DMS 273 treated with DMSO at 0.1 percent for 48 hours (cell line): ENCODE measurements around the gene USP9X.
"Not testable (repeated sequence)": the region's sequence is repeated elsewhere in the genome, so short reads cannot be mapped to it uniquely, and the experiment has no call there.

ENCODE experiments used
- DNase-seq: peaks from one replicate; lab custom pipeline; 2025; lab: John Stamatoyannopoulos, UW

Gene USP9X

GRCh38 chrX:41086627-41086932, 1.3 kb downstream of the USP9X start:
- DNase-seq: no peak

- DNase-seq: no peak
These were observed 2.0 kb downstream of the USP9X start for GRCh38 chrX:41087201-41087600.

GRCh38 chrX:41090568-41091238, 5.5 kb downstream of the USP9X start:
- DNase-seq: no peak

DNA sequence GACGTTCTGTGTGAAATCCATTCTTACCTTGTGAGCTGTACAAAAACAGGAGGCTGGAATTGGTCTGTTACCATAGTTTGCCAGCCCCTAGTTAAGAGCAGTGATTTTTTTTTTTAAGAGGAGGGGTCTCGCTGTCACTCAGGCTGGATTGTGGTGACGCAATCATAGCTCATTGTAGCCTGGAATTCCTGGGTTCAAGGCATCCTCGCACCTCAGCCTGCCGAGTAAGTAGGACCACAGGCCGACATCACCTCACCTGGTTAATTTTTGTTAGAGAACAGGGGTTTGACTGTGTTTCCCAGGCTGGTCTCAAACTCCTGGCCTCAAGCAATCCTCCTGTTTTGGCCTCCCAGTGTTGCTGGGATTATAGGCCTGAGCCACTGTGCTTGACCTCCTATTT, 7.5 kb downstream of the USP9X start:
- no peak for DNase-seq

GRCh38 chrX:41095174-41095573, 9.9 kb downstream of the USP9X start:
- no peak for DNase-seq

DNA sequence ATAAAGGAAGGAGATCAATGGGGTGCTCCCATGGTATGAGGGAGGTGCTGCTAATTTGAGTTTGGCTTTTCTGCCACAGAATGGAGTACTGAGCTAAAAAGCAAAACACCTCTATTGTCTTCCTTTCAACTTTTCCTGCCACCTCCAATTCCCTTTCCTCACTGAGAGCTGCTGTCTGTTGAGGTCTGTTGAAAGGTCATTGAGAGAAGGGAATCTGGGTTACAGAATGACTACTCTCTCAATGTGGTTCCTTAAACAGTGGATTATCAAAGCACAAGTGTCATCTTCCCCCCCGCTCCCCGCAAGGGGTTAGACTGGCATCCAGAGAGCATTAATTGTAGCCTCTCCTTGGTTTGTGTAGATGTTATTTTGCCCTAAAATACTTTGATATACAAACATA, 10.7 kb downstream of the USP9X start:
- DNase-seq: no peak

- no peak for DNase-seq
These were observed 11.2 kb downstream of the USP9X start for GRCh38 chrX:41096339-41096955.

DNA sequence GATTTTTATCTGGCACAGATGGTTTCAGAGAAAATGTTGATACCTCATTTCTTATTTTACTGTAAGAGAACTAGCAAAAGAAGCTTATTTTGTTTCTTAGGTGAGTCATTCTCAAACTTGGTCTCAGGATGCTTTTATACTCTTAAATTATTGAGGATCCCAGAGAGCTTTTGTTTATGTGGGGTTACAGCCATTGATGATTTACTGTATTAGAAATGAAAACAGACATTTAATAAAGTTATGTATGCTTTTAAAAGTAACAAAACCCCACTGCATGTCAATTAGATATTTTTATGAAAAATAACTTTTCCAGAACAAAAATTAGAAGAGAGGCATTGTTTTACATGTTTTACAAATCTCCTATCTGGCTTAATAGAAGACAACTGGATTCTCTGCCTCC, 12.1 kb downstream of the USP9X start:
- no peak for DNase-seq

DNA sequence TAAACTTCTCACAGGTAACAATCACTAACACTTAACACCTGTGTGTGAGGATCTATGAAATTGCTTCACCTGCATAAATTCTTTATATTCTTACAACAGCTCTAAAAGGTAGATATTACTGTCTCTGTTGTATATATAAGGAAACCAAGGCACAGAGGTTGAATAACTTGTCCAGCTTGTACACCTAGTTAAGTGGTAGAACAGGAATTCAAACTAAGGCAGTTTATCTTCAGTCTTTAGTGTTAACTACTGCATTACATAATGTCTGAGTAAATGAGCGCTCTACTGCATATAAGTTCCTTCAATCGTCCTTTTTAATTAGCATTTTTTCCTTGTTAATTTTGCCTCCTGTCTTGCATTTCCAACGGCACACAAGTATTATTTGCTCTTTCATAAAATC, 15.0 kb downstream of the USP9X start:
- DNase-seq: no peak

DNA sequence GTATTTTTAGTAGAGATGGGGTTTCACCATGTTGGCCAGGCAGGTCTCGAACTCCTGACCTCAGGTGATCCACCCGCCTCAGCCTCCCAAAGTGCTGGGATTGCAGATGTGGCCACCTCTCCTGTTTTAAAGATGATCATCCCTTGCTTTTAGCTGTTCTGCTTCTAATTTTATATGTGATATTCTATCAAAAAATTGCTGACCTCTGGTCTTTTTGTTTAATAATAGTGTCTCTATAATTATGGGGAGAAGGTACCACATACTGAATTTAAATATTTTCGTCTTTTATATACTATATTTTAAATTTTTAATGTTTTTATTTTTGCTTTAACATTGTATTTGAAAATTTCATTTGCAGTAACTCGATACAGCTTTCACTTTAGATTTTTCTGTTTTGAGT, 15.6 kb downstream of the USP9X start:
- no peak for DNase-seq

DNA sequence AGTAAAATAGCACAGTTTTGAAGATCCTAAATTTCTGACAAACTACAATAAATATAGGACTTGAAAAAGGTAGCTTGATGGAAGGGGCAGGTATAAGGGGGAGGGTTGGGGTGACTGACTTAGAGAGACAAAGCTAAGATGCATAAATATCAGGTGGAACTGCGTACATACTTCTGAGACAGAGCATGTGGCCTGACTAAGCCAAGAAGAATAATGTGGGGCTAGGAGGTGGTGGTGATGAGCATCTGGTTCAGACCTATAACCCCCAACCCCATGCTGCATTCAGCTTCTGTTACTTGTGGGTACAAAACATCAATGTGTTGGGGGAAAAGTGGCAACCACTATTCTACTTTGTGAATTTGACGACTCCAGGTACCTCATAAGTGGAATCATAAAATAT, 19.8 kb downstream of the USP9X start:
- DNase-seq: no peak

GRCh38 chrX:41106257-41106656, 21.0 kb downstream of the USP9X start:
- DNase-seq: not testable (repeated sequence)

- no peak for DNase-seq
These were observed 22.8 kb downstream of the USP9X start for GRCh38 chrX:41108007-41108406.

GRCh38 chrX:41108463-41109205, 23.4 kb downstream of the USP9X start:
- DNase-seq: no peak

- no peak for DNase-seq
These were observed 25.8 kb downstream of the USP9X start for GRCh38 chrX:41110801-41111625.

- not testable (repeated sequence) for DNase-seq
These were observed 29.8 kb downstream of the USP9X start for GRCh38 chrX:41115104-41115425.

GRCh38 chrX:41116948-41117347, 31.7 kb downstream of the USP9X start:
- DNase-seq: no peak

DNA sequence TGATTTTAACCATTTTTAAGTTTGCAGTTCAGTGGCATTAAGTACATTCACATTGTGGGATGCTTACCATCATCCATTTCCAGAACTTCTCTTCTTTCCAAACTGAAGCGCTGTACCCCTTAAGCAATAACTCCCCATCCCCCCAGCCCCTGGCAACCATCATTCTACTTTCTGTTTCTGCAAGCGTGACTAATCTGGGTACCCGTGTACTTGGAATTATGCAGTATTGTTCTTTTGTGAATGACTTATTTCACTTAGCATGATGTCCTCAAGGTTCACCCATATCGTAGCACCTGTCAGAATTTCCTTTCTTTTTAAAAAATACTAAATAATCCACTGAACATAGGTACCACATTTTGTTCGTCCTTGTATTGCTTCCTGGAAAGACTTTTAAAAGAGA, 32.9 kb downstream of the USP9X start:
- DNase-seq: no peak

DNA sequence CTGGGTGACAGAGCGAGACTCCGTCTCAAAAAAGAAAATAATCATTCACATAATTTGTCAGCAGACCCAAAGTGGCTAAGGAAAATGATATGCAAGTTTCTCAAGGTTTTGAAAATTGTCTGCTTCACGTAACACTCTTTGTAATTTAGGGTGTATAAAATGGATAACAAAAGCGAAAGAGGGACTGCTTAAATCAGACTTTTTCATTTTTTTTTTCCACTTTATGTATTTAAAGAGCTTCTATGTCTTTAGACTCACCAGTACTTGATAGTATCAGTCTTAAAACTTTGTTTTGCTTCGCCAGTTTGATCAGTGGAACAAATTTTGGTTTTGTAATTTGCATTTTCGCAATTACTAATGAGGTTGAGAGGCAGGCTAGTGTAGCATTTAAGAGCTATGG, 34.6 kb downstream of the USP9X start:
- DNase-seq: no peak

GRCh38 chrX:41121766-41122165, 36.5 kb downstream of the USP9X start:
- no peak for DNase-seq

DNA sequence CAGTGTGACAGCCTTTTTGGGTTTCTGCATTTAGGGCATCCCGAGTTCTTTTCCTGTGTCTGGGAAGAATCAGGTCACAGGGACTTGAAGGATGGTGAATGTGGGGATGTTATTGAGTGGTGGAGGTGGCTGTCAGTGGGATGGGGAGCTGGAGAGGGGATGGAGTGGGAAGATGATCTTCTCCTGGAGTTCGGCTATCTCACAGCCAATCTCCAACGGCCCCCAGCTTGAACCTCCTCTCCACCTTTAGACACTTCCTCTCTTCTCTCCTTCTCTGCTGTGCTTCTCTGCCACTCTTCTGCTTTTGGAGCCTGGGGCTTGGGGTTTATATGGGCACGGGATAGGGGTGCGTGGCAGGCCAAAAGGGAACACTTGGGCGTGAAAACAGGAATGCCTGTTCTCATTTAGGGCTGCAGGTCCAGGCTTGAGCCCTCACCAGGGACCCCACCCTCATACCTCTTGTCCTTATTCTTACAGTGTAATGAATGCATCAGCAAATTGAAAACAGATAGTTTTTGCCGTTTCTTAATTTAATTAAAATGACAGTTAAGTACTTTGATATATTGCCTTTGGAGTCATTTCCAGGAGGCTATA, 37.5 kb downstream of the USP9X start:
- no peak for DNase-seq

GRCh38 chrX:41127477-41128192, 42.4 kb downstream of the USP9X start:
- no peak for DNase-seq
